ENCODE measurements around the gene IGSF3. TPM values are rescaled to one million over a fixed set of nuclear protein-coding genes. Genes with fewer than 3 reads are reported as not detected.
A peak's percentile ranks its signal among the peaks of the same experiment; 100 is the strongest.

IGSF3 gene
- 4.2 TPM for polyA plus RNA-seq (2013, experiment 1 of 2; ENCODE audit: insufficient read length)
- 5.6 TPM for polyA plus RNA-seq (2013, experiment 2 of 2; ENCODE audit: insufficient read length)

- DNase-seq: peak; percentile 62
These were observed at the start of gene IGSF3 for GRCh38 chr1:116667575-116668105. Gene IGSF3, minus strand, starts transcription at chr1:116667733. Its CDS starts 1,407 bp downstream, at chr1:116666326.

GRCh38 chr1:116717318-116717717 is 49.8 kb upstream of the IGSF3 start:
- DNase-seq: no peak

GRCh38 chr1:116716391-116716790 is 48.9 kb upstream of the IGSF3 start:
- DNase-seq: no peak

GRCh38 chr1:116713474-116713873 is 45.9 kb upstream of the IGSF3 start:
- no peak for DNase-seq

GRCh38 chr1:116712510-116712909 is 45.0 kb upstream of the IGSF3 start:
- DNase-seq: no peak

GRCh38 chr1:116711263-116711840 is 43.8 kb upstream of the IGSF3 start:
- DNase-seq: peak; percentile 14

- no peak for DNase-seq
These were observed 43.1 kb upstream of the IGSF3 start for GRCh38 chr1:116710420-116711262.

GRCh38 chr1:116709666-116710167 is 42.2 kb upstream of the IGSF3 start:
- DNase-seq: no peak

- no peak for DNase-seq
These were observed 40.8 kb upstream of the IGSF3 start for GRCh38 chr1:116708255-116708900.

GRCh38 chr1:116706841-116707240 is 39.3 kb upstream of the IGSF3 start:
- no peak for DNase-seq

- no peak for DNase-seq
These were observed 38.6 kb upstream of the IGSF3 start for GRCh38 chr1:116706123-116706522.

- DNase-seq: no peak
These were observed 36.7 kb upstream of the IGSF3 start for GRCh38 chr1:116704278-116704677.

- no peak for DNase-seq
These were observed 32.1 kb upstream of the IGSF3 start for GRCh38 chr1:116699605-116700004.

- DNase-seq: no peak
These were observed 30.7 kb upstream of the IGSF3 start for GRCh38 chr1:116698244-116698595.

GRCh38 chr1:116697548-116698243 is 30.2 kb upstream of the IGSF3 start:
- DNase-seq: no peak

- no peak for DNase-seq
These were observed 27.0 kb upstream of the IGSF3 start for GRCh38 chr1:116694524-116694923.

- peak; percentile 49 for DNase-seq
These were observed 26.4 kb upstream of the IGSF3 start for GRCh38 chr1:116693759-116694480.

GRCh38 chr1:116692879-116693278 is 25.3 kb upstream of the IGSF3 start:
- DNase-seq: no peak

- no peak for DNase-seq
These were observed 23.4 kb upstream of the IGSF3 start for GRCh38 chr1:116690849-116691406.

GRCh38 chr1:116690396-116690848 is 22.9 kb upstream of the IGSF3 start:
- no peak for DNase-seq

GRCh38 chr1:116686723-116687352 is 19.3 kb upstream of the IGSF3 start:
- DNase-seq: peak; percentile 61
